ENCODE data around the gene TAB2.

The TAB2 gene

DNA sequence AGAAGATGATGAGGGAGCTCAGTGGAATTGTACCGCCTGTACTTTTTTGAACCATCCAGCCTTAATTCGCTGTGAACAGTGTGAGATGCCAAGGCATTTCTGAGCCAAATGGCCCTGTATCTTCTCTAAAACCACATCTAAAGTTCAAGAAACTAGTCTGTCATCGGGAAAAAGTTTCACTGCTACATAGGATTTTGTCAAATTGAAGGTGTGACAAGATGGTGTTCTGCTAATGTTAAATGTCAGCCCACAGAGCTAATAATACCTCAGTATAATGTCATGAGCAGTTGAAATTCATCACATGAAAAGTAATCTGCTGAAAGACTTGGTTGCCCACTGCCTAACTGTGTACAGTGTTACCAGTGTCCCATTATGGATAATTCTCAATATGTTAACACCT is 92.1 kb downstream of the TAB2 start:
- ChIA-PET POLR2A (no interaction called here), CTCF (interaction anchor here (0.9 to 1.0 kb wide), 2 partner anchors 14 to 23 kb away, joined by 3 read pairs; no protein-coding TSS in a partner anchor)
- TF ChIP-seq, protein P1, sequence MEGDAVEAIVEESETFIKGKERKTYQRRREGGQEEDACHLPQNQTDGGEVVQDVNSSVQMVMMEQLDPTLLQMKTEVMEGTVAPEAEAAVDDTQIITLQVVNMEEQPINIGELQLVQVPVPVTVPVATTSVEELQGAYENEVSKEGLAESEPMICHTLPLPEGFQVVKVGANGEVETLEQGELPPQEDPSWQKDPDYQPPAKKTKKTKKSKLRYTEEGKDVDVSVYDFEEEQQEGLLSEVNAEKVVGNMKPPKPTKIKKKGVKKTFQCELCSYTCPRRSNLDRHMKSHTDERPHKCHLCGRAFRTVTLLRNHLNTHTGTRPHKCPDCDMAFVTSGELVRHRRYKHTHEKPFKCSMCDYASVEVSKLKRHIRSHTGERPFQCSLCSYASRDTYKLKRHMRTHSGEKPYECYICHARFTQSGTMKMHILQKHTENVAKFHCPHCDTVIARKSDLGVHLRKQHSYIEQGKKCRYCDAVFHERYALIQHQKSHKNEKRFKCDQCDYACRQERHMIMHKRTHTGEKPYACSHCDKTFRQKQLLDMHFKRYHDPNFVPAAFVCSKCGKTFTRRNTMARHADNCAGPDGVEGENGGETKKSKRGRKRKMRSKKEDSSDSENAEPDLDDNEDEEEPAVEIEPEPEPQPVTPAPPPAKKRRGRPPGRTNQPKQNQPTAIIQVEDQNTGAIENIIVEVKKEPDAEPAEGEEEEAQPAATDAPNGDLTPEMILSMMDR (IDR thresholded peaks at IDR 0.05; ENCODE audit: insufficient read depth, low read length, missing control alignments) = no peak
- H3K4me3 ChIP-seq (ENCODE audit: low read depth, low read length) = no peak overlapping the region
- DNase-seq (ENCODE audit: low read depth, low spot score) = no peak

DNA sequence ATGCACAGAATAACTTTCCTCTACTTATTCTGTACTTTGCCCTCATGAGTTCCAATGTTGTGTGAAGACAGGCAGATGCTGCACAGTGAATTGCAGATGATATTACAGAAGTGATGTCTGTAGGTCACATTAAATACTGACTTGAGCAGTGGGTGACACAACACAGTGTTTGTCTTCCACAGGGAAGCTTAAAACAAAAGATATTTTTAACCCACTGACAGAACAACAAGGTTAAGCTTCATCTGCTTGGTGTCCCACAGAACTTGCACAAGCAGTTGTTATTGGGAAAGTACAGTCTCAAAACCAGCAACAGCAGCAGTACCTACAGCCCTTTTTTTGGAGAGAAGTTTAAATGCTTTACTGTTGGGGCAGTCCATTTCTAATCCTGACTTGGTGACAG is 93.0 kb downstream of the TAB2 start:
- CTCF ChIA-PET = no interaction called here
- no peak for DNase-seq (ENCODE audit: low read depth, low spot score)
- POLR2A ChIA-PET = interaction anchor here (0.5 kb wide), 1 partner anchor 376 kb away, joined by 3 read pairs; no protein-coding TSS in a partner anchor
- H3K4me3 ChIP-seq (ENCODE audit: low read depth, low read length) = no peak overlapping the region
- TF ChIP-seq, protein P1 (IDR thresholded peaks at IDR 0.05; ENCODE audit: insufficient read depth, low read length, missing control alignments) = no peak

DNA sequence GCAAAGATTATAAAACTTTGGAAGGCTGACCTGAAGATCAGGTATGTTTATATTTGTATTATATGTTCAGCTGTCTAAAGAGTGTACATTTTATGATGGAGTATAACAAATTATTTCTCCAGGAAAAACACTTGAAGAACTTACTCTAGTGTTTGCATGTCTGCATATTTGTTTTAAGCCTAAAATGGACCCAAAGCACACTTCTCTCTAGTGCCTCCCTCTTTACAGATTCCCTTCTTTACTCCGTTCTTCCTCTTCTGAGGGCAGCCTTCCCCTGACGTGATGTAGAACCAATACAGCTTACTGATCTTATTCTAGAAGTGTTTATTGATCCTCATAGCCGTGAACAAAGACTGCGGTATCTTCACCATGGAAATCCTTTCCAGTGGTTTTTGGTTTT is 96.5 kb downstream of the TAB2 start:
- no peak overlapping the region for H3K4me3 ChIP-seq (ENCODE audit: low read depth, low read length)
- TF ChIP-seq, protein P1 (IDR thresholded peaks at IDR 0.05; ENCODE audit: insufficient read depth, low read length, missing control alignments) = no peak
- no peak for DNase-seq (ENCODE audit: low read depth, low spot score)
- ChIA-PET POLR2A (no interaction called here), CTCF (interaction anchor here (0.6 to 1.1 kb wide), 3 partner anchors 12 to 103 kb away, joined by 3 to 5 read pairs (median 3); no protein-coding TSS in a partner anchor)

DNA sequence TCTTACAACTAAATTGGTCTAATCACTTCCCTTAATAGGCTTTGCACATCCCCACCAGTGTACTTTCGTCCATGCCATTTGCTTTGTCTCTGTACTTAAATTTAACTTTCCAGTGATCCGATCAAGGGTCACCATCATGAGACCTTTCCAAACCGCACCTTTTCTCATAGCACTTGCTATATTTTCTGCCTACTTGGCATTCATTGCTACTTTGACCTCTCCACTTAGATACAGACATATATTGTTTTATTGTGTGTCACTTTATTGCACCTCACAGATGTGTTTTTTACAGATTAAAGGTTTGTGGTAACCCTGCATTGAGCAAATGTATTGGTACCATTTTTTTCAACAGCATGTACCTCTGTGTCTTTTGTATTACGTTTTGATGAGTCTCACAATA is 97.3 kb downstream of the TAB2 start:
- no peak overlapping the region for H3K4me3 ChIP-seq (ENCODE audit: low read depth, low read length)
- DNase-seq (ENCODE audit: low read depth, low spot score) = no peak
- TF ChIP-seq, protein P1 (IDR thresholded peaks at IDR 0.05; ENCODE audit: insufficient read depth, low read length, missing control alignments) = no peak
- ChIA-PET POLR2A (no interaction called here), CTCF (interaction anchor here (0.6 to 1.1 kb wide), 2 partner anchors 13 to 102 kb away, joined by 3 read pairs; no protein-coding TSS in a partner anchor)

DNA sequence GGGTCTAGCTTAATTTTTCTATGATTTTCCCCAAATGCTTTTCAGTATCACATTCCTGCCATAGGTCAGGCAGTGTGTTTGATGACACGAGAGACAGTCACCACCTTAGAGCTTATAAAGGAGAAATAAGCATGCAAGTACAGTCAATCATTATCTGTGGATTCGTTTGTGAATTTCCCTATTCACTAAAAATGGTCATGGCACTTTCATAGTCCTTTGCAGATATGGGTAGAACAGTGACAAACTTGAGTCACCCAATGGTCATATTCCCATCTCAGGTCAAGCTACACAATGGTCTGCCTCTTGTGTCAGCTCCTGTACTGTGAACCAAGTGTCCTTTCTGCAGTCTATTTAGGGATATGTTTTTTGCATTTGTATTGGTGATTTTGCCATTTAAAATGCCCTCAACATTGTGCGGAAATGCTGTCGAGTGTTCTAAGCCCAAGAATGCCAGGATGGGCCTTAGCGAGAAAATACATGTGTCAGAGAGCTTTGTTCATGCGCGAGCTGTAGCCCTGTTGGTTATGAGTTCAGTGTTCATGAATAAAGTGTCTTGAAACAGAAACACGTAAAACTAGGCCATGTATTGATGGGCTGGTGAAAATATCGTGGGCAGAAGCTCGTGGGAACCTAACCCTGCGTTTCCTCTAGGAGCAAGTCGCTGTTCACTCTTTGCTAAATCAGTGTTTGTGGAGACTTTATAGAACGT is 102.3 kb downstream of the TAB2 start:
- ChIA-PET CTCF (interaction anchor here (5.3 to 18.9 kb wide), 2 partner anchors 12 to 389 kb away, joined by 55 to 382 read pairs; no protein-coding TSS in a partner anchor), POLR2A (no interaction called here)
- H3K4me3 ChIP-seq (ENCODE audit: low read depth, low read length) = no peak overlapping the region
- DNase-seq (ENCODE audit: low read depth, low spot score) = no peak
- TF ChIP-seq, protein P1 (IDR thresholded peaks at IDR 0.05; ENCODE audit: insufficient read depth, low read length, missing control alignments) = no peak

DNA sequence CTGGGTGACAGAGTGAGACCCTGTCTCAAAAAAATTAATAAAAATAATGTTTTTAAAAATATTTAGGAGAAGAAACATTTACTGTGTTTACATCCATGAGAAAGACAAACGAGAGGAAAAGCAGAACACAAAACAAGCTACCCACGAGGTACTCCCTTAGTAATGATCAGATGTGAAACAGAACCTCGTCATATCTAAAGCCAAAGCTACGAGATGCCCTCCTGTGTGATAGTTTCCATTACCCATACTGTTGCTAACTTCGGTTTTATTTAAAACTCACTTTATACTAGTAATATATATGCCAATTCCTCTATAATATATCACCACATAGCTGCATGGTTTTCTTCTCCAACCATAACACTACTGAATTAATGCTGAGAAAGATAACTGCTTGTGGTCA is 103.6 kb downstream of the TAB2 start:
- ChIA-PET CTCF (interaction anchor here (1.3 to 18.9 kb wide), 3 partner anchors 11 to 390 kb away, joined by 4 to 382 read pairs (median 55); no protein-coding TSS in a partner anchor), POLR2A (no interaction called here)
- H3K4me3 ChIP-seq (ENCODE audit: low read depth, low read length) = no peak overlapping the region
- DNase-seq (ENCODE audit: low read depth, low spot score) = no peak
- TF ChIP-seq, protein P1 (IDR thresholded peaks at IDR 0.05; ENCODE audit: insufficient read depth, low read length, missing control alignments) = no peak

All from AG04449 (cell line).